ENCODE results near the gene GRM7.

Gene GRM7

DNA sequence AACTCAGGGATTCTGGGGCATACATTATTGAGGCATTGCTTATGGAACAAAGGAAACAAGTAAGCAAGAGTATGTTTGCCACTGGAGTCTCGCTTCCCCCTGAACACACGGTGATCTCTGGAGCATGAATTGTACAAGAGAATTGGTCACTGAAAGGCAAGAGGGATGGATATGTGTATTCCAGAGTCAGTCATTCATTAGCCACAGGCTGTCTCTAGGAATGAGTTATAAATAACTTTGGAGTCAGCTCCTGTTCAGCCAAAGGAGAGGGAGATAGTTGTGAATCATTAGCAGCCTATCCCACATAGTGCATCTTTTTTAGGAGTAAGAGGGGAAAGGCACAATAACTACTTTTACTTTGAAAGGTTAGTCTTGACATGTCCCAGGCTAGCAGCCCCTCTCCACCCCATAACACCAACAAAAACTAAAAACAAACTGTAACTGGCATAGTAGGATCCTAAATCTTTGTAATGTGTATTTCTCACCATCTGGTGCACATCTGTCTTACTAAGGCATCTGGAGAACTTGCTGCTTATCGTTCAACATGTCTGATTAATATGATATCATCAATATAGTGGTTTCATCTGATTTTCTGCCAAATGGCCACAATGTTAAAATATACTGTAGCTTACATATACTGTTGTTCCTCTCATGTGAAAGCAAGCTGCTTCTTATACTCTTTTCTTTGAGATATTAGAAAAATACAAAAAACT is 462.2 kb downstream of the GRM7 start:
- no peak for DNase-seq

DNA sequence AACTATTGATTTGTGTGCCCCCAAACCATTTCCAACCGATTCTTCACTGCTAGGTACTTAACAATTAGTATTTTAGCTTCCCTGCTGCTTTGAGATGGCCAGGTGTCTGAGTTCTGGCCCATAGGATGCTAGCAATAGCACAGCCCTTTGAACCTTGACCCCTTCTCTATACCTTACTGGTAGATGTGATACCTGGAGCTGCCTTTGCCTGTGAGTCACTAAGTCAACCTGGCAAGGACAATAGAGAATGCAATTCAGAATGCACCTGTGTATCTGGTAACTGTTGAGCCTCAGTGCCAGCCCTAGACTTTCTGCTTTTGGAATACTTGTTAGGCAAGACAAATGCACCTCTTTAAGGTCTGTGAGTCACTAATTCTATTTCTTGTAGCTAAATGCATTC is 467.4 kb downstream of the GRM7 start:
- DNase-seq, result no peak

DNA sequence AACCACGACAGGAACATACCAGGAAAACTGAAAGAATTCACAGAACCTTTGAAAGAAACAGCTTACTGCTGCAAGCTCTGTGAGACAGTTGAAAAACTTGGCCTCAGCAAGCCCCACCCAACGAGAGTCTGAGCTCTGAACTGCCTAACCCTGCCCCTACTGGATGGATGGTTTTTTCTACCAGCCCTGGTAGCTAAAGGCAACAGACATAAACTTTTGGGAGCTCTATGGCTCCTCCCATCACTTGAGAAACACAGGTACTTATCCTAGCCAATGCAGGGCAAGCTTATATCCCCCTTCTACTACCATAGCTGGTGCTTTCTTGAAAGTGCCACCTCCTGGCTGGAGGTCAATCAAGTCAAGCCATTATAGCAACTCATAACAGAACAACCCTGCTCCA is 471.8 kb downstream of the GRM7 start:
- no peak for DNase-seq

DNA sequence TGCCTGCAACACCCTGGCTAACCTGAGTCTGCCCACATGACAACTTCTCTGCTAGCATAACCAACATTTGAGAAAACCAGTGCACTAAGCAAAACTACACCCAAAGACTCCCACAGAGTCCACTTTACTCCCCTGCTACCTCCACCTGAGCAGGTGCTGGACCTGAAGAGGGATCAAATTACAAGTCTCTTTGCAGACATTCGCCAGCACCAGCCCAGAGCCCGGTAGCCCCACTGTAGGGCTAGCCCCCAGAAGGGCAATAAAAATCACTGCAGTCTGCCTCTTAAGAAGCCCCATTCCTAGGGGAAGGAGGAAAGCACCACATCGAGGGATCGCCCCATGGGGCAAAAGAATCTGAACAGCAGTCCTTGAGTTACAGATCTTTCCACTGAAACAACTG is 472.2 kb downstream of the GRM7 start:
- DNase-seq, result no peak

DNA sequence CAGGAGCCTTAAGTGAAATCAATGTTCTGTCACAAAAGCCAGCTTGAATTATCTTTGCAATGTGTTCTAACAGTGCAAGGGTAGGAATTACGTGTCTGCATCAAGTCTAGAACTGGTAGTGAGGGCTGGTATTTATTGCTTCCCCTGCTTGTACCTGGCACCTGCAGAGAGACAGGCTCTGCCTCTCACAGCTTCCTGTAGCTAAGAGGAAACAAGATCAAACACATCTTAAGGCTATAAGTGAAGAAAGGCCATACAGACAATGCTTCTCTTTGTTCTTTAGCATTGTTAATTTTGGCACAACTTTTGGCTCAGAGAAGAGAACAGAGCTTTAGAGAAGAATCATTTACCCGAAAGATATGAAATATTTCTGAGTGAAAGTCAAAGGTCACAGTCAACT is 479.9 kb downstream of the GRM7 start:
- DNase-seq, result no peak

DNA sequence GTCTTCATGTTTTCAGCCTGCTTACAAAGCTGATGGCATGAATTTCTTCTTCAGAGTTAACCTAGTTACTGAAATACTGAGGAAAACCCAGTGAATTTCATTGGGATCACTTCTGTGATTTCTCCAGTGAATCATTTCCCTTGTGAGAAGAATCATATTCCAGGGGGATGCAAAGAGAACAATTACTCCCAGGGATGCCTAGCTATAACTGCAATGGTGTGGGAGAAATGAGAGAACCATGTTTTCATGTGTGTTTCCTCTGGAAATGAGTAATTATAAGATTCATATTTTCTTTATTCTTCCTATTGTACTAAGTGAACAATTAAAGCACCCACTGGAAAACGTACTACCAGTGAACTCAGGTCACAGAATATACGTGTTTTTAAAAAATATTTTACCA is 485.4 kb downstream of the GRM7 start:
- no peak for DNase-seq

DNA sequence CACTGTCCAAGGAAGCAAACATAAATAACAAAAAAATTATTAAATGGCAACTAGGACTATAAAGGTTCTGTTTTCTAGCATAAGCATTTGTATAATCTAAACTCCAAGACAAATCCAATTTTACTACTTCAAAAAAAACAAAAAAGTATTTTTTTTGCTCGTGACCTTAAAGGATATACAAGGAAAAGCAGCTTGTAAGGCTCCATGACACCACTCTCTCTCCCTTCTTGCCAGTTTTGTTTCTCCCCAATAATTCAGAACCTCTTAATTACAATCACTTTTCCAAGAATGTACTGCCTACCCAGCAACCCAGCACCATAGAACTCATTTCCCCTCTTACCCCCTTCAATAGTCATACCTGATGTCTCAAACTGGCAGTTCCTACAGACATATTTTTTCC is 496.2 kb downstream of the GRM7 start:
- no peak for DNase-seq

DNA sequence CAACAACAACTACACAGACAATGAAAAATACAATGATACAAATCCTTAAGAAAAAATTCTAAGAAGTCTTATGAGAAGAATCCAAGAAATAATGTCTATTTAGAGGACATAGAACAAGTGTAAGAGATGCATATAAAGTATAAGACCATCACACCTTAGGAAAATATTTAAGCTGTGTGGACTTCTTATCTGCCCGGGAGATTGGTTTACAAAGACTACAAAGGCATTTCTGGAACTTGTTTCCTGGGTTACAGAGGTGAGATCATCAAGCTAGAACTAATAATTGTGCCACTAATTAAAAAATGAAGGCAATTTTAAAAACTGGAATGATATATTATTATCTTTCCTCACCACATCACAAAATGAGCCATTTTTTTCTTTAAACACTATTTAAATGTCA is 507.1 kb downstream of the GRM7 start:
- DNase-seq, result no peak

DNA sequence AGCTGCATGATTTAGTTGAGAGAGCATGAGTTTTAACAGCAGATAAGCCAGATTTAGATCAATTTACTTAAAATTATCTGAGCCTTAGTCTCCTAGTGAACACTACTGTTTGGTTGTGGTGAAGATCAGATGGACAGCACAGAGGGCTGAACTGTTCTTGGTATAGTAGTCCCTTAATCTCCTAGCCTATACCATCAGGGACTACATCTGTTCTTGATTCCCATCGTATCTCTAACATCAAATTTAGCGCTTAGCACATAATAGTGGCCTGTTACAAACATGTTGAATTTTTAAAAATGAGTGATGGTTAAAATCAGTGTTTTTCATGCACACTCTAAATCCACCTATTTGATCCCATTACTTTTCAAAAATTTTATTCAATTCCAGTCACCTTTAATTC is 507.7 kb downstream of the GRM7 start:
- peak; percentile 13 for DNase-seq

DNA sequence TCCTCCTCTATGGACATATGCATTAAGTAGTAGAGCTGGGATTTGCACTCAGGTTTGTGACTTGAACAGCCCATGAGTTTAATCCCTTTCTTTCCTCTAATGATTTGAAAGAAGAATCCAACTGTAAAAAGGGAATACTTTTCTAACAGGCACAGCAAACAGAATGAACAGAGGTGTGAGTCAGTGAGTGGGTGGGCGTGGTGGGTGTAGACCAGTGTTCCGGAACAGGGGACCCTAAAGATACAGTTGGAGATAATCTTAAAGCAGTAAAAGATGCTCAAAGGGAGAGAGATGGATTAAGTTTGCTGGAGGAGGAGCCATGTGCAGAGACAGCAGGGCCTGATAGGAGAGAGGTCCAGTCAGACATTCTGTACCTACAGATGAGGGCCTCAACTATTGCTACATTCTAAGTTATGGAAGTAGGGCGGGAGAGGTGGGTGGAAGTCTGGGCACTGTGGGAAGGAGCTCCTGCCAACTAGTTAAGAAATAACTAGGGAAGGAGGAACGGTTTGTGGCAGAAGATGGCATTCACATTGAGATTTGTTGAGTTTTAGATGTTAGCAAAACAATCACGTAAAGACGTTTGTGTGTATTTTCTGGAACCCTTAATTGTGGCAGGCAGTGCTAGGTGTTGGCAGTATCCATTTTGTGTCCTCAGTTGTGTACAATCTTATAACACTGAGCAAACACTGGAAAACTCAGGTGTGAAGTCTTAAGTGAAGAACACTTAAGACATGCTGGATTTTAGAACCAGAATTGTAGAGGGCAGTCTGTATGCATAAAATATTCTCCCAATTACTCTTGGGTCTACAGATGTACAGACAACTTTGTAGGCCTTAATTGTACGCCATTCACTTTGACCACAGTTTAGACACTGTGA is 511.0 kb downstream of the GRM7 start:
- DNase-seq, result peak; percentile 62

DNA sequence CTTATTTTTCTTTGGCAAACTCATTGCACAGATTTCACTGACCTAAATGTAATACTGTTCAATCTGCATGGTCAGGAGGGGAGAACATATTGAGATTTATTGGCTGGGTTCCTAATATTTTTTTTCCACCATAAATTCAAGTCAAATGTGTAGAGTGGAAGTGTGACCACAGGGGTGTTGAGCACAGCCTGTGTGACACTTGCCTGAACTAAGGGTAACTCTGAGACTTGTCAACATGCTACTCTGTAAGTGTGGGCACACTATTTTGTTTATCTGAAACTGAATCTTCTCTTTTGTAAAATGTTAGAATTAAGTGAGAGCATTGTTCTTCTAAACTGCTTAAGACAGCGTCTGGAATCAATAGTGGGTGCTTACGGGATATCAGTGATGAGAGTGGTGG is 516.2 kb downstream of the GRM7 start:
- no peak for DNase-seq

DNA sequence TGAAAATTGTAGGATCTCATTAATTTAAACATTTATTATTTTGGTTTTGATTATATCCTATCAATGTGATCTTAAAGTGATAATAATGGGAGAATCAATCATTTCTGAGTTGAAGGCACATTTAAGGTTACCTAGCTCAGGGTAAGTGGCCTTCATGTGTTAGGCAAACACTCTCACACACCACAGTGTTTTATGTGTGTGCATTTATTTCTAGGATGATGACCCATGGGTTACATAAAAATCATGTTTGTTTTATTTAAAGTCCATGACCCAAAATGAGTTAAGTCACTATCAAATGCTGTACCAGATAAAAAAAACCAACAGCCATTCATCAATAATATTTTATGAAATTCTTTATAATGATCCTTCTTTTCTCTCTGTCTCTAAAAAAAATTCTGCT is 520.8 kb downstream of the GRM7 start:
- no peak for DNase-seq

DNA sequence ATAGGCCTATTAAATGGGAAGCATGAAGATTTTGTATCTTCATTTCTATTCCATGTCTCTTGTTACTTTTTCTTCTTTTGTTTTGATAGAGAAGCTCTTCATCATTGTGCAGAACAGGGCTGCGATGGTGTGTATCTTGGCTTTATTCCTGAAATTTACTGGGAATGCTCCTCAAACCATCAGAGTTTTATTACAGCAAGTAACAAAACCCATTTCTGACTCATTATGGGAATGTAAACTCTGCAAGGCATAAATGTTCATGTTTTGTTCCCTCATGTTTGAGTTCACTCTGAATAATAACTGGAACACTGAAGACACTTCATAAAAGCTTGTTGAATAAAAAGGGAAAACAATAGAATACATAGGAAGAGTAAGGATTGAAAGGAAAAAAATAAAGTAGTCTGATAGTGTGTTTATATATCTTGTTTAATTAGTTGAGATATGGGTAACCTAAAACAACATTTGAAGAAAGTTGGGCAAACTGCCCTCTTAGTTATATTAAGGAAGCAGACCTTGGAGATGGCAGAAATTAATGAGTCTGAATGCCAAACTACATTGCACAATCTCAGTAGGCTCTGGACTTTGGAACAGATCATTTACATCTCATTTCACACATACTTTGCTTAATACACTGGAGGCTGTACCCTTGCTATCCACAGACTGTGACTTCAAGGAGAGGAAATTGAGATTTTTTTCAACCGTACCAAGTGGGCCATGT is 521.5 kb downstream of the GRM7 start:
- DNase-seq, result no peak

DNA sequence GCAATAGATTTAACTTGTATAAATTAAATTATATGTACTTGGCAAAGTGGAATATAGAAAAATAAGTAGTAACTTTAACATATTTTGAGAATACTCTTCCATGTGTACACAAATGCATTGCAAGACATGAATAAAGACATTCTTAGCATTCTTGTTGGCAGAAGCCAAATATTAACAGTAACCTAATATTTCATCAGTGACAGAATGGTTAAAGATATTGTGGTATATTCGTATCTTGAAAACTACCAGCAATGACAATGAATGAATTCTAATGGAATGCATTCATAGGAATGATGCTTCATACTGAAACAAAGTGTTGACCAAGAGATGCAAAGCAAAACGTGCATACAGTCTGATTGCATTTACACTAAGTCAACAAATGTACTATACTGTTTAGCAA is 524.7 kb downstream of the GRM7 start:
- DNase-seq, result no peak

DNA sequence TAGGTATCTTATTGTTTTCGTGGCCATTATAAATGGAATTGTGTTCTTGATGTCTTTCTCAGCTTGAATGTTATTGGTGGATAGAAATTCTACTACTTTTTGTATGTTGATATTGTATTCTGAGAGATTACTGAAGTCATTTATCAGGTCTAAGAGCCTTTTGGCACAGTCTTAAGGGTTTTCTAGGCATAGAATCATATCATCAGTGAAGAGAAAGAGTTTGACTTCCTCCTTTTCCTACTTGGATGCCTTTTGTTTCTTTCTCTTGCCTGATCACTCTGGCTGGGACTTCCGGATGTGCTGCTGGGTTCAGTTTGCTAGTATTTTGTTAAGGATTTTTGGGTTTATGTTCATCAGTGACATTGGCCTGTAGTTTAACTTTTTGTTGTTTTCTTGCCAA is 527.1 kb downstream of the GRM7 start:
- DNase-seq, result no peak

DNA sequence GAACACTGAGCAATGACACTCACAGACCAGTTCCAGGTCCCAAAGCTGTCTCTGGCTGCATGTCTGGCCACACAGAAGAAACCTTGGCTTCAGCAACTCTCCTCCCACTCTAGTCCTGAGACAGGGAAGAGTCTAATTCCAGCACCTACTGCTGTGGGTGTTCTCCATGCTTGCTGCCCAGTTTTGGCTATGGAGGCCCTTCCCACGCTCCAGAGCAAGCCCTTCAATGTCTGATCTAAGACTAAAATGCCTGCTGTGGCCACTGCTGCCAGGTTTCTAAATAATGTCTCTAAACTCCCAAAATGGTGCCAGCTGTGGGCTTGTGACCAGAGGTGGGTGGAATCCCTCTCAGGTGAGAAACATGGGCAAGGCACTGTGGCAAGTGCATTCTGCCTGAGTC is 531.3 kb downstream of the GRM7 start:
- no peak for DNase-seq

DNA sequence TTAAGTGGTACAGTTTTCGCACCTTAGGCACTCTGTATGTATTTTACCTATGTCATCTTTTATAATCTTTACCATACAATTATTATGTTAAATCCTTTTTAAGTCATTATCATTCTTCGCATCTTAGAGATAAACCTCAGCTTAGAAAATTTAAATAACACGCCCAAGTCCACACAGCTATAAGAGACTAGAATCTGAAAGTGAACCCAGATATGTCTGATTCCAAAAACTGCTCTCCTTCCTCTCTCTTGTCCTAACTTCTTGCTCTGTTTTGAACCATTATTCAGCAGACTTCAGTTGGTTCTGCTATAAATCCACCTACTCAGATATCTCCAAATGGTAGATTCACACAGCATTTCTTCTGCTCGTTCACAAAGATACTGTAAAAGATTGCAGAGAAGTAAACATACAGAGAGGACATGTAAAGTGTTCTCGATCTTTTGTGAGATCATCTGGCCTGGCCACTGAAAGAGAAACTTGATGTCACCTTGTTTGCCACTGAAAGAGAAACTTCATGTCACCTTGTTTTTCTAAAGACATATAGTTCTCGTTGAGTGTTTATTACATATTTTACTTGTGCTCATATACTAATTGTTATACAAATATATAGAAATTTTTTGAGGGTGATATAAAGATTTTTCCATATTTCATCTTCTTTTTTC is 533.2 kb downstream of the GRM7 start:
- no peak for DNase-seq

DNA sequence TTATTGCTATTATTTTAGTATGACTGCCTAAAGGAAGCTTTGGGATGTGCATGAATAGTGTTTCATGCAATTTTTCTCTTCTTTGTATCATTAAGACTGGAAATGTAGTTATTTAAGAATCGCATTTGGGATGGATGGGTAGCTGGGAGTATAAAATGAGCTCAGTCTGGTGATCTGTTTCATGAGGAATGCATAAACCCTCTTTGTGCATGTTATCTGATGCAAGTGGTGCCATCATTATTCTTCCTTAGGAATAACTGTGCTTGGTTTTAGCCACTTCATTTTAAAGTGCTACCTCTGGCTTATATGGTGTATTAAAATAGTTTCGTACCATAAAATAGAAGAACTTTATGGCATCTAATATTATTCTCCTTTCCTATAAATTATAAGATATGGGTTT is 535.6 kb downstream of the GRM7 start:
- no peak for DNase-seq

DNA sequence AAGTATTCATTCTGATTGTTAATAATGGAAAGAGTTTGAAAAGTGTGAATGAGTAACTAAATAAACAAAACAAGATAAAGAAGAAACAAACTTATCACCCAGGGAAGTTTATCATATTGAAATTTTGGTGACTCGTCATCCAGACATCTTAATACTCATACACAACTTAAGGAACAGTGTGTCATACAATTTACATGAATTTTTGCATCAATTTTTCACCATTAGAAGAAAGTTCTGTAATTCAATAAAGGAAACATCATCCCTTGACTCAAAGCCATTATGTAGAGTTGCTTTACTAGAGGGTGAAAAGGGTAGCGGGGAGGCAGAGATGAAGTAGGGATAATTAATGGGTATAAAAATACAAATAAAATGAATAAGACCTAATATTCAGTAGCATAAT is 536.2 kb downstream of the GRM7 start:
- DNase-seq, result no peak

DNA sequence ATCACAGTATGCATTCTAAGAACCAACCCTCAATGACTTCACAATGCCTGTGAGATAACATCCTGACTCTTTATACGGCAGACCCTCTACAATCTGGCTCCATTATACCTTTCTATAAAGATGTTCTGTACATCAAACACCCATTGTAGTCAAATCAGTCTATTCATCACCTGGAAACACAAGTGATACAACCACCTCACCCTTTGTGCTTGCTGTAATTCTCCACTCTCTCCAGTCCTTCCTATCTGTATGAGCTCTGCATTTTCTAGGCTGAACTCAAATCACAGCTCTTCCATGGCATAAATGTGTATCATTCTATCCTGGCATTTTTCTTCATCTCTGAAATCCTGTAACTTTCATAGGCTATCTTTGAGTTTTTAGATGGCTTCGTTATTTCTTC is 539.4 kb downstream of the GRM7 start:
- no peak for DNase-seq

DNA sequence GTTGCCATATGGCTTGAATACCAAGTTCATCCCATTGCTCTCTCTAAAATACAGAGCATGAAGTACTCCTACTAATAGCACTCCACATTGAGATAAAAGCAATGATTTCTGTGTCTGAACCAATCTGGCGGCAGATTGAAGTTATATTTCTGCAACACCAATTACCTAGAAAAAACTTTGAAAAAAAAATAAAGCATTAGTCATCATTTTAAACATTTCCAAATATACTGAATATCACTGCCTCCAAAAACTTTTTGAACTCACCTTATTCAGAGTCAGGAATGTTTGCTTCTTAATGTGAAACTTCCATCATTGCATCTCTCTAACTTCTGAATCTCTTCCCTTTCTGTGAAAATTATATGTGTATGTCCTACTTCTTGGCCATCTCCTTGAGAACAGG is 540.5 kb downstream of the GRM7 start:
- DNase-seq, result no peak

DNA sequence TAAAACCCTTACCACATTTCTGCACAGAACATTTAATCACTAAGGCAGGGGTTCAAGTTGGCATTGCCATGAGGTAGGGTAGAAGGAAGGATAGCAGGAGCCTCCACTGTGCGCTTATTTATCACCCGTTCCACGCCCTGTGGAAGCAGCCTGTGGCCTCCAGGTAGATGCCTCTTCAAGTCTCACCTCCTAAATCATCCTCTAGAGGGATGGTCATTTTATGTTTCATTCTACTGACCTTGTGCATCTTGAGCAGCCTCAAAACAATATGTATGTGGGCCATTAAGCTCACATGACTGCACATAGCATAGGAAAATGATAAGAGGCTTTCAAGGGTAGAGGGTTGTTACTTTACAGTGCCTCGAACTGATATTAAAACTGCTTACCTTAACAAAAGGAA is 546.2 kb downstream of the GRM7 start:
- DNase-seq, result peak; percentile 9

DNA sequence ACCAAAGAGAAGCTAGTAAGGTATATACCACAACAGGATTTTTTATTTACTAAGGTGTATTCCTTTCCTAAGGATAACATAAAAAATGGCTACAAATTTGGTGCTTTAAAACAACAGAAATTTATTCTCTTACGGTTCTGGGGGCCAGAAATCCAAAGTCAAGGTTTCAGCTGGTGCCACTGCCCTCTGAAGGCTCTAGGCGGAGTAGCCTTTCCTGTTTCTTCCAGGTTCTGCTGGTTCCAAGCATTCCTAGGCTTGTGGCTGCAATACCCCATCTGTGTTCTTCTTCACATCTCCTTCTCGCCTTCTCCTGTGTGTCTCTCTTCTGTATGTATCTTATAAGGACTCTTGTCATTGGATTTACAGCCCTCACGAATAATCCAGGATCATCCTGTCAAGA is 549.9 kb downstream of the GRM7 start:
- DNase-seq, result peak; percentile 4
